Thyroid gland (tissue), 4 donors: ENCODE data around the gene SH3BGRL2. TPM values are rescaled to one million over a fixed set of nuclear protein-coding genes. Genes with fewer than 3 reads are reported as not detected.

Experiments used
- DNase-seq, 2 donors: peaks; one replicate each; pipeline ENCODE4 v3.0.0-alpha.2; 2019
- H3K27ac ChIP-seq, 3 donors: fragments of 200-600 bp; sonication (generic); 1 replicate in 2 of 3; 2 replicates in 1 of 3; pipeline ENCODE4 v1.5.1; 2016 to 2019; ENCODE audit warnings: mild to moderate bottlenecking in 1 of 3, moderate library complexity in 1 of 3
- H3K27me3 ChIP-seq: fragments of 200-600 bp; sonication (generic); one replicate; pipeline ENCODE4 v1.5.1; 2019
- H3K36me3 ChIP-seq, 2 donors: fragments of 200-600 bp; sonication (generic); one replicate each; pipeline ENCODE4 v1.5.1; 2016 to 2019
- H3K4me1 ChIP-seq, 2 donors: fragments of 200-600 bp; sonication (generic); one replicate each; pipeline ENCODE4 v1.5.1; 2017 to 2019
- H3K4me3 ChIP-seq, 3 donors: fragments of 200-600 bp; sonication (generic); replicated peaks in 1 of 3; 1 replicate in 2 of 3; 2 replicates in 1 of 3; pipeline ENCODE4 v1.5.1; 2016; ENCODE audit warnings: mild to moderate bottlenecking in 1 of 3
- H3K9me3 ChIP-seq: fragments of 200-600 bp; sonication (generic); one replicate; pipeline ENCODE4 v1.5.1; 2017
- POLR2A ChIP-seq, 2 donors: fragments of 450-650 bp; IDR thresholded peaks; one replicate each; pipeline ENCODE4 v1.6.1; 2017; ENCODE audit warnings: antibody characterized with exemption in 2 of 2, mild to moderate bottlenecking in 2 of 2, moderate library complexity in 1 of 2
- WGBS, 2 donors: methylation state at CpG; one replicate each; pipeline ENCODE4 v1.1.5; 2017; 5-methylcytosine and 5-hydroxymethylcytosine counted together
- intact Hi-C: fragments of 100-400 bp; cut with DNase I; formaldehyde crosslinking; loops from one replicate; pipeline ENCODE4 v1.15.1; 2023
- total RNA-seq, 4 donors: library from RNA; depleted of rRNA; stranded (reverse); fragments of >200 nt; gene quantifications; one replicate each; pipeline ENCODE4 v1.2.3, GENCODE V29; 2016
- TF ChIP-seq, protein P1 (sequence below), 6 experiments: fragments of 200-600 bp in 3 of 6; fragments of 450-650 bp in 3 of 6; sonication (generic) in 3 of 6; IDR thresholded peaks; one replicate each; pipeline ENCODE4 v1.5.1; 2016 to 2019; ENCODE audit warnings: antibody characterized with exemption in 6 of 6, mild to moderate bottlenecking in 2 of 6, inconsistent platforms in 1 of 6, moderate library complexity in 1 of 6

SH3BGRL2 gene
- total RNA-seq, 4 donors from 2014 or later = 170 to 225 (median 183) TPM

DNA sequence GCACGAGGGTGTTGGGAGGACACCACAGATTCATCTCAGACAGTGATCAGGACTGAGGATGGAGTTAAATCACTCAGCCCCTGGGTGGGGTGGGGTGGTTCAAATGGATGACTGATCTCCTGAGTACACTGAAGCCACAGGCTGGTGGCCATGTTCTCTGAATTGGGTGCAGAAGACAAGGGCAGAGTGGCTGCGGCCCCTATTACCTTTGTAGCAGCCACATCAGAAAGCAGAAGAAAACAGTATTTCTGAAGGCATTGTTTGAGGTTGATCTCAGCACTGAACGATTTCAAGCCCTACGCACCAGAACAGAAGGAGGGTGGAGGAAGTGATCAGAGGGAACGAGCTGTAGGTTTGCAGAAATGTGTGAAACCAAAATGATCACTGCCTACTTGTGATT, 71.6 kb downstream of the SH3BGRL2 start:
- peak in 1 of 2 donors; percentile 19 for DNase-seq
- no peak for TF ChIP-seq POLR2A (IDR thresholded peaks at IDR 0.05)
- TF ChIP-seq, protein P1, sequence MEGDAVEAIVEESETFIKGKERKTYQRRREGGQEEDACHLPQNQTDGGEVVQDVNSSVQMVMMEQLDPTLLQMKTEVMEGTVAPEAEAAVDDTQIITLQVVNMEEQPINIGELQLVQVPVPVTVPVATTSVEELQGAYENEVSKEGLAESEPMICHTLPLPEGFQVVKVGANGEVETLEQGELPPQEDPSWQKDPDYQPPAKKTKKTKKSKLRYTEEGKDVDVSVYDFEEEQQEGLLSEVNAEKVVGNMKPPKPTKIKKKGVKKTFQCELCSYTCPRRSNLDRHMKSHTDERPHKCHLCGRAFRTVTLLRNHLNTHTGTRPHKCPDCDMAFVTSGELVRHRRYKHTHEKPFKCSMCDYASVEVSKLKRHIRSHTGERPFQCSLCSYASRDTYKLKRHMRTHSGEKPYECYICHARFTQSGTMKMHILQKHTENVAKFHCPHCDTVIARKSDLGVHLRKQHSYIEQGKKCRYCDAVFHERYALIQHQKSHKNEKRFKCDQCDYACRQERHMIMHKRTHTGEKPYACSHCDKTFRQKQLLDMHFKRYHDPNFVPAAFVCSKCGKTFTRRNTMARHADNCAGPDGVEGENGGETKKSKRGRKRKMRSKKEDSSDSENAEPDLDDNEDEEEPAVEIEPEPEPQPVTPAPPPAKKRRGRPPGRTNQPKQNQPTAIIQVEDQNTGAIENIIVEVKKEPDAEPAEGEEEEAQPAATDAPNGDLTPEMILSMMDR (IDR thresholded peaks at IDR 0.05) = no peak
- H3K36me3 ChIP-seq = peaks cover 6% of the 10 kb centered on the region in 2 donors
- no peak overlapping the region for H3K4me3 ChIP-seq
- H3K9me3 ChIP-seq = no peaks in the 10 kb centered on the region
- H3K4me1 ChIP-seq = peaks cover 8% of the 10 kb centered on the region in 2 donors
- WGBS, 2 donors = 48 to 57% methylated on average over 5 of the region's 5 CpGs
- H3K27ac ChIP-seq = peak overlapping the region in 2 of 3 donors; percentile 11 to 62
- H3K27me3 ChIP-seq = no peaks in the 10 kb centered on the region
- intact Hi-C loops = no loop called here

DNA sequence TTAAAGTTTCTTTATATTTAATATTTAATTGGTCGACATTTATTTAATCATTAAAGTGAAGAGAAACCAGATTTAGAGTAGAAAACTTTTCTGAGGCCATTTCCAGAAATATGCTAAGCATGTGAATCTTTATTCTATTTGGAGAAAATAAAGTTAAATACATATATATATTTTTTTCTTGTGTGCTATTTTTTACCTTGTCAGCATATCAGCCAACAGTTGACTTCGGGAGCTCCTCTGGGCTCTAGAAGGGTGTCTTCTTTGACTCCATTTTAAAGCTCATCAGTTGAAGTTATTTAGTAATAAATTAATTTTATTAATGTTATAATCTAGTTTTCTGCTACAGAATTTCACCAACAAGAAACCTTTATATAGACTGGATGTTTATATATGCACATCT, 73.1 kb downstream of the SH3BGRL2 start:
- Histone ChIP-seq H3K27me3 (no peaks in the 10 kb centered on the region), H3K27ac (no peak overlapping the region), H3K9me3 (no peaks in the 10 kb centered on the region), H3K4me3 (no peak overlapping the region), H3K36me3 (peaks cover 6% of the 10 kb centered on the region in 2 donors), H3K4me1 (peaks cover 8% of the 10 kb centered on the region in 2 donors)
- 90 to 93% methylated on average over 2 of the region's 2 CpGs for WGBS, 2 donors
- intact Hi-C loops = no loop called here
- no peak for TF ChIP-seq POLR2A (IDR thresholded peaks at IDR 0.05)
- TF ChIP-seq, protein P1 (IDR thresholded peaks at IDR 0.05) = no peak
- DNase-seq = no peak

DNA sequence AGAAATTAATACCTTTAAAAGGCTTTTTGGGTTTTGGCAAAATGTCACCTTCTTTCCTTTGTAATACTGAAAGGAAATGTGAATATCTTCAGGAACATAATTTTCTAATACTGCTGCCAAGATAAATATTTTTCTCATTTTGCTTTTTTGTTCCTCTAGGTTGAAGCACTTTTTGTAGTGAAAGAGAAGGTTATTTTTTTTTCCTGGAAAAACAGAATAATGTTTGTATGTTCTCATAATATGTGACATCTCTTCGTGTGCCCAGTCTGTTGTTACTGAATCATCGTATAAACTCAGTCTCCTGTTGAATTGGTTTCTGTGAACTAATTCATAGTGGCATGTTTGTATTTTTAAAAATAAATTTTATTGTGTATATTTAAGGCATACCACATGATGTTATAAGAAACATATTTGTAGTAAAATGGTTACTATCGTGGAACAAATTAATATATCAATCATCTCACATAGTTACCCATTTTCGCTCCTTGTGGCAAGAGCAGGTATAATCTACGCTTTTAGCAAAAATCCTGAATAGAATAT, 74.4 kb downstream of the SH3BGRL2 start:
- H3K4me3 ChIP-seq = no peak overlapping the region
- peaks cover 8 to 12% of the 10 kb centered on the region in 2 donors for H3K4me1 ChIP-seq
- peak overlapping the region in 1 of 3 donors; percentile 3 for H3K27ac ChIP-seq
- H3K27me3 ChIP-seq = no peaks in the 10 kb centered on the region
- intact Hi-C loops = no loop called here
- no peaks in the 10 kb centered on the region for H3K9me3 ChIP-seq
- H3K36me3 ChIP-seq = no peaks in the 10 kb centered on the region
- DNase-seq = no peak
- TF ChIP-seq POLR2A (IDR thresholded peaks at IDR 0.05) = no peak
- TF ChIP-seq, protein P1 (IDR thresholded peaks at IDR 0.05) = no peak
- WGBS, 2 donors = 85 to 87% methylated on average over 5 of the region's 5 CpGs

DNA sequence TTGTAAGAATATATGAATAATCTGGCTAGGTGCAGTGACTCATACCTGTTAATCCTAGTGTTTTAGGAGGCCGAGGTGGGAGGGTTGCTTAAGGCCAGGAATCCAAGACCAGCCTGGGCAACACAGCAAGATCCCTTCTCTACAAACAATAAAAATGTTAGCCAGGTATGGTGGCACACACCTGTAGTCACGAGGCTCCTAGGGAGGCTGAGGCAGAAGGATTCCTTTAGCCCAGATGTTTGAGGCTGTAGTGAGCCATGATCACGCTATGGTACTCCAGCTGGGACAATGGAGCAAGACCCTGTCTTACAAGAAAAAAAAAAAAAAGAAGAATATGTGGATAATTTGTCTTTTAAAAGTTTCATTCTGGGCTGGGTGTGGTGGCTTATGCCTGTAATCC, 75.4 kb downstream of the SH3BGRL2 start:
- H3K27ac ChIP-seq = peak overlapping the region in 1 of 3 donors; percentile 3
- intact Hi-C loops = no loop called here
- 94 to 96% methylated on average over 3 of the region's 3 CpGs for WGBS, 2 donors

DNA sequence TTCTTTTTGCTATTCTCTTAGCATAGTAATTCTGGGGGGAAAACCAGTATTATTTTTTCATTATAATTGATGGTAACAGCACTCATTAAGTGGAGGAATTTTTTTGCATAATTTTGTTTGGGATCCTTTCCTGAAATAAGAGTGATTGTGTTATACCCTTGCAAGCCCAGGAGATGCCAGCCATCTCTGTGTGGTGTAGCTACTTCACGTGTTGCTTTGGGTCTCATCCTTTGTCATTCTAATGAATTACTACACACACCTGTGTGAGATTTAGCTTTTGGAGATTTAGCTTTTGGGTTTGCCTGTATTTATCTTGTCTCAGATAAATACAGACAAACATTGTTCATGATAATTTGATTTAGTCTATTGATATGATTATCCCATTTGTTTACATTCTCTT, 76.5 kb downstream of the SH3BGRL2 start:
- Histone ChIP-seq H3K9me3 (no peaks in the 10 kb centered on the region), H3K4me3 (no peak overlapping the region), H3K27me3 (no peaks in the 10 kb centered on the region), H3K36me3 (no peaks in the 10 kb centered on the region), H3K27ac (no peak overlapping the region), H3K4me1 (peaks cover 2 to 7% of the 10 kb centered on the region in 2 donors)
- intact Hi-C loops = no loop called here
- 97 to 100% methylated on average over 1 of the region's 1 CpG for WGBS, 2 donors
- DNase-seq = no peak
- TF ChIP-seq, protein P1 (IDR thresholded peaks at IDR 0.05) = no peak
- TF ChIP-seq POLR2A (IDR thresholded peaks at IDR 0.05) = no peak

More for the DNA sequence above, 75.4 kb downstream of the SH3BGRL2 start:
- no peak for DNase-seq
- Histone ChIP-seq H3K27me3 (no peaks in the 10 kb centered on the region), H3K4me1 (peaks cover 8 to 12% of the 10 kb centered on the region in 2 donors), H3K4me3 (no peak overlapping the region), H3K9me3 (no peaks in the 10 kb centered on the region), H3K36me3 (no peaks in the 10 kb centered on the region)
- TF ChIP-seq POLR2A (IDR thresholded peaks at IDR 0.05) = no peak
- TF ChIP-seq, protein P1 (IDR thresholded peaks at IDR 0.05) = no peak
